Activated T-cell treated with anti-CD3 and anti-CD28 coated beads, Interleukin-2, amount 50 U/mL, for 1 hour (primary cell): ENCODE results near the gene KIRREL3.

Experiments
- DNase-seq: peaks from one replicate; pipeline ENCODE4 v3.0.0-alpha.2; 2020

Gene KIRREL3

GRCh38 chr11:126863294-126863997, 137.1 kb downstream of the KIRREL3 start:
- no peak for DNase-seq

DNA sequence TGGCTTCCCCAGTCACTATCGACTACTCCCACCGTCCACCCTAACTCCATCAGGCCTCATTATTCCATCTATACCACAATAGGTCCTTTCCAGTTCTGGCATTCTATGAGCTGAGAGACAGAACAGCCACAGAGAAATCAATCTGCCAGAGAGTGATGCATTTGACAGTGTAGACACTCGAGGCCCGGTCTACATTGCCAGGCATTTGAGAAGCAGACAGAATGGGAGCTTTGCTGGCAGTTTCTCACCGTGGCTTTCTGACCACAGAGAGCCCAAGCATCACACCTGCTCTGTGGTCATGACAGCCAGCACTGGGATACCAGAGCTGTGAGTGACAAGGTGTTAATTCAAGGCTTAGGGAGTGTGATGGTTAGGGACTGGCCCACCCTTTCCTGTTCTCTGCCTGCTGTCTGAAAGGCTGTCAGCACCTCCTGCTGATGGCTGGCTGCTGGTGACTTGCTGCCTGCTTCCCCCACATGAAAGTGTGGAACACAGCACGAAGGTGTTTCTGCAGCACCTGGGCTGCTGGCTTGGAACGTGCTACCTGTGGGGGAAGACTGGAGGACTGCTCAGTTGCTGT, 137.8 kb downstream of the KIRREL3 start:
- no peak for DNase-seq

DNA sequence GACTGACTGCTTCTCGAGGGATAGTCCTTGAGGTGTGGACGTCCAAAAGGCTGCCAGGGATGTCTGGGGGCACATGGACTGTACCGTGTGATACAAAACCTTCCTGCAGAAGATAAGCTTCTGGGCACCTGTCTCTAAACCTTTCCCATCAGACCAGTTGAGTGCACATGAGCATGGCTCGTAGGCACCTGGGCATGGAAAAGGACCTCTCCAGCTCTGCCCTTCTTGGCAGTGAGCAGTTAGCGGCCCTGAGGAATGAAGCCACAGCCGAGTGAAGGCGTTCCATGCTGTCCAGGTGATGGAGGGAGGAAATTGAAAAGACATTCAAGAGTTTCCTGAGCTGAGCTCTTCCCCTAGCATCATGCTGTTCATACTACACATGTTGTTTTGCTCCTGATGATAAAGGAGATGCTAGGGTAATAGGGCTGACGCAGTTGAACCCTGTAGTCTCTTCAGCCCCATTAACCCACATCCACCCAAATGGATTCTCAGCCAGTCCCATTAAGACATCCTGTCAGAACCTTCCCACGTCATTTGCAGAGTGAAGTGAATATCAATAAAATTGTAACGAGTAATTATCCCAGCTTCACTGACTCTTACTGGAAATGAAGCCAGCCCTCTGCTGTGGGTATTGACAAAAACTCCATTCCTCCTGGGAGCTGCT, 138.6 kb downstream of the KIRREL3 start:
- DNase-seq: no peak

DNA sequence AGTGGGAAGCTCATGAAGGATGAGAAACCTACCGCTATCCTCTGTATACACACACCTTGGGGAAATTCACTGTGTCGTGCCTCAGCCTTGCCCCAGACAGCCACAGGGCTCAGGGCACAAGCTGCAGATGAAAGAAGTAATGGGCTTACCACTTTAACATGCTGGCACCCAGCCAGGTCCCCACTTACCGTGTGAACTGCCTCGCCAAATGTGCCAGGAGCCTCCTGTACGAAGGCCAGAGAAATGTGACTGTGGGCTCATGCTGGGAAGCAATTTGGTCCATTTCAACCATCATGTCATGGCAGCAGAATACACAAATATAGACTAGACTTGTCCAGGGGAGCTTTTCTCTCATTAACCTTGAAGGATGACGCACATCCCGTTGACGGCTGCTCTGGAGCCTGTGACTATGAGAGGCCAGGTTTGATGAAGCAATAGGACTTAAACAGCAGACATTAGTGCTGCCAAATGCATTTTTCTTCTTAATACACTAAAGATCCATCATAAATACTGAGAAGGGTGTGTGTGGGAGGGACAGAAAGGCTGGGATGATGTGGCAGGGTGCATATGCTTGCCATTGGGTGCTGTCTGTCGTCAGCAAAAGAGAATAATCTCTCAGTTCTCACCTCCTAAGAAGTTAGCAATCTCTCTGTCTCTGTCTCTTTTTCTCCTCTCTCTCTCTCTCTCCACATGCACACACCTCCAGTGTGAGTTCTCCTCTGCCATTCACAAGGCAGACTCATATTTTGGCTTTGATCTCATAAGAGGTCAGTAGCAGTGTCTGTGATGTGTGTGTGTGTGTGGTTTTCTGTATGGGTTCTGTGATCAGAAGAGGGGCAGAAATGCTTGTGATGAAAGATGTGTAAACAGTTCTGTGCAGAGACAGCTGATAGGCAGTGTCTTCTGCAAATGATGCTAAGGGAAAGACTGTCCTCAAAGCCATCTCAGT, 142.4 kb downstream of the KIRREL3 start:
- no peak for DNase-seq

GRCh38 chr11:126855536-126855935, 145.0 kb downstream of the KIRREL3 start:
- DNase-seq: no peak

GRCh38 chr11:126853732-126854131, 146.8 kb downstream of the KIRREL3 start:
- no peak for DNase-seq

GRCh38 chr11:126844789-126845188, 155.8 kb downstream of the KIRREL3 start:
- DNase-seq: no peak

- DNase-seq: no peak
These were observed 157.5 kb downstream of the KIRREL3 start for GRCh38 chr11:126843096-126843495.

- DNase-seq: no peak
These were observed 158.6 kb downstream of the KIRREL3 start for GRCh38 chr11:126841999-126842398.

- DNase-seq: no peak
These were observed 159.6 kb downstream of the KIRREL3 start for GRCh38 chr11:126840975-126841374.

GRCh38 chr11:126840201-126840886, 160.2 kb downstream of the KIRREL3 start:
- DNase-seq: no peak

DNA sequence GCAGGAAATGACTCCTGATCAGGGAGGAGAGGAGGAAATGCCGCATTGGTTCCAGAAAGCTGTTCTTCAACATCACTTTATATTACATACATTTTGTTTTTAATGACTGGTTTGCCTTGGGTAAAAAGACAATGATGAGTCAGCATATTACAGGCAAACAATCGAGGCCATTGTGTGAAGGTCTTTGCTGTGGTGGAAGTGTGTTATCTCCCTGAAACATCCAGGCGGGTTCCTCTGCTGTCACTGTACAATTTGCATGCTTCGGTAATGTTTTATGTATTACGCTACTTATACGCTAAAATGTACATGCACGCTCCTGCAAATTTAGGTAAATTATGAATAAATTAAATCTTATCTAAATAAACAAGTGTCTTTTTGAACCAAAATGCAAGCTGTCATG, 161.1 kb downstream of the KIRREL3 start:
- no peak for DNase-seq

DNA sequence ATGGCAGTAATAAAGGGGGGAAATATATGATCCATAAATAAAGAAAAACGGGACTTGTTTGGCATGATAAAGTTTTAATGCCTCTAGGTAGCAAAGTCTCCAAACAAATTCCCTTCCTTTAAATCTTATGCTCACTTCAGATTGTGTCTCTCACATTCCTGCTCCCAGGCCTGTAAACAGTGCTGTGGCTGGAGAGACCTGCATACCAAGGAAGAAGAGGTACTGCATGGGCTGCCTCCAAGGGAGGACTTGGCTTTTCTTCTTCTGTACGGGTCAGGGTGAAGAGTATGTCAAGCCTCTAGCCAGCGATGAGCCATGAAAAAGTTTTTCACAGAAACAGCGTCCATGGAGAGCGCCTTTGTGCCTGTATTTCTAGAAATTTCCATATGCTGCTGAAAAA, 161.8 kb downstream of the KIRREL3 start:
- DNase-seq: no peak

DNA sequence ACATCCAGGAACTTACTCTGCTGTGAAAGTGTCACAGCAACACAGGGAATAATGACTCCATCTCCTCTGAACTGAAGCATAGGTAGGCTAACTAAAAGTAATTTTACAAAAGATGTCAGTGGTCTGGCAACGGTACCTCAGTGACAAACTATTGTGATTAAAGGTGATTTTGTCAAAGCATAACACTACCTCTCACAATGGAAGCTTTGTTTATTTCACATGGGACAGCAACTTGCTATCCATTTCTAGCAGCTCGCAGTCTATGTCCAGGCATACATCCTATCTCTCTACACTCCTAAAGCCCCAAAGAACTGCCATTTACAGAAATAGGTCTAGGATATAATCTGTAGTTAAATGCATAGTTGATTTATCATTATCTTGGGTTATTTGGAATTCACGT, 163.0 kb downstream of the KIRREL3 start:
- no peak for DNase-seq

DNA sequence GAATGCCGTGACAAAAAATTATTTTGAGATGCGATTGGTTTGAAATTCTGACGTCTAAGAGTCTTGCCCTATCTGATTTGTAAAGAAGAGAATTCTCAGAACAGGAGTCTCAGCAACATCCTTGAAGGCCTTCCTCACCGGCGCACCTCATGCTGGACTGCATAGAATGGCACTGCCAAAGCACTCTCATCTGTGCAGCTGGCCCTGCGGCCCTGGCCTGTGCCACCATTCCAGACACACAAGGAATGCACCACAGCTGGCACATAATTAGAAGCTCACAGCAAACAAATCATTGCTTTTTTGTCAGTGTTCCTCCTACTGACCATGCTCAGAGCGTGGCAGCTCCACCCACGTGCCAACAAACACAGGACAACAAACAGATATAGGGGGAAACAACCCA, 166.0 kb downstream of the KIRREL3 start:
- no peak for DNase-seq

GRCh38 chr11:126834149-126834548, 166.4 kb downstream of the KIRREL3 start:
- DNase-seq: no peak

GRCh38 chr11:126833065-126833464, 167.5 kb downstream of the KIRREL3 start:
- no peak for DNase-seq

DNA sequence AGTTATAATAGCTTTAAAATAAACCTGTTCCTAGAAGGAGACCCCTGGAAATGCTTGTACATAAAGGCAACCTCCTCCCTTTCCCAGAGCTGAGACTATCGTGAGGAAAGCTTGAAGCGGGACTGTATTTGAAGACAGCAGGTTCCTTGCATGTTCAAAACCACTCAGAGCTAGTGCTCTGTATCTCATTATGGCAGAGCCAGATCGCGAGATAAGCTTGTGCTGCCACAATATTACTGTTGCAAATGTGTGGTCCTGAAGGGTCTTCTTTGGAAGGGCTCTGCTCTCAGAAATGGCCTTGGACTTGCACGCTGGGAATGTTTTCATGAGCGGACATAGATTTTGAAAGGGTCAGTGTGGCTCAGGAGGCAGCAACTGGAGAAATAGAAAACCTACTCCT, 168.2 kb downstream of the KIRREL3 start:
- no peak for DNase-seq

- no peak for DNase-seq
These were observed 170.3 kb downstream of the KIRREL3 start for GRCh38 chr11:126830216-126830806.

DNA sequence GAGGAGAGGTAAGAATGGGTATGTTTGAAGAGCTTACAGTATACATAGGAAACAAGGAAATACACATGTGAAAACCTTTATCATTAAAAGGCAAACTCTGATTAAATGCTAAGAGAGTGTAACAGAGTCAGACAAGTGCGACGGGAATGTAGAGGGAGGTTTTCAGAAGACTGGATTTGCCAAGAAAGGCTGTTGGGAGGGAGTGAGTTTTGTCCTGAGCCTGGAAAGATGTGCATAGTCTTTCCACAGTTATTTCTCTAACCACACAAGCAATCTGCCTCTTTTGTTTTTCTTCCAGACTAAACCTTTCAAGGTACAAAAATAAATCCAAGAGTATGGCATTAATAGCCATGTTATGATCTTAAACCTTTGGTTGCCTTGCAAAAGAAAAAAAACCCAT, 170.9 kb downstream of the KIRREL3 start:
- no peak for DNase-seq

DNA sequence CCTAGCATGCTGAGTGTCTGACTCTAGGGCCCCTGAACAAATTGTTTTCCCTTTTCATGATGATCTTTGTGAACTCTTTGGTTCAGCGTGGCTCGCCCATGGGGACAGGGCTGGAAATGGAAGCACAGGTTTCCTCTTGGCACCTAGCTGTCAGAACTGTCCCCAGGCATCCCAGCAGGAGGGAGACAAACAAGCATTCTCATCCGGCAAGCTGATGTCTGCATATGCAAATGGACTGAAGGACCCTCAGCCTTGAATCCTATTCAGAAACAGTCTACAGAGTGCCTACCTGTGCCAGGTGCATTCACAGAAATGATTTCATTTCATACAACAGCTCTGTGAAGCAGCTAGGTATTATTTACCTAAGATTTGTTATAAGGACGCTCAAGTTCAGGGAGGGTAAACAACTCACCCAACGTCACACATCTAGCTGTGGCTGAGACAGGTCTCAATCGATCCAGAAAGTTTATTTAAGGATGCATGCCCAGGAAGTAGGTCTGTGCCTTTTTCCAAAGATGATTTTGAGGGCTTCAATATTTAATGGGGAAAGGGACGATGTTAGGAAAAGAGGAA, 176.4 kb downstream of the KIRREL3 start:
- DNase-seq: no peak

GRCh38 chr11:126823274-126823673, 177.3 kb downstream of the KIRREL3 start:
- no peak for DNase-seq
